Caco-2 (cell line): ENCODE data around the gene TCN1. TPM values are rescaled to one million over a fixed set of nuclear protein-coding genes. Genes with fewer than 3 reads are reported as not detected.

Experiments
- BruUV-seq: library from RNA; stranded (reverse); fragments of 400-500 nt; replicated peaks from 2 replicates; lab custom pipeline; 2021; lab: Mats Ljungman, UMichigan
- CTCF ChIA-PET: fragments of 300-600 bp; sonication (Branson Sonifier 250); formaldehyde crosslinking; loops from one replicate; lab custom pipeline; 2022; ENCODE audit warnings: antibody characterized with exemption; lab: Charles Lee
- POLR2A ChIA-PET: fragments of 300-600 bp; sonication (Branson Sonifier 250); formaldehyde crosslinking; loops from one replicate; lab custom pipeline; 2022; ENCODE audit warnings: antibody characterized with exemption; lab: Charles Lee
- DNase-seq, 2 experiments: peaks; one replicate each; pipeline versions ENCODE4 v3.0.0 to v3.0.0-alpha.2; 2020 to 2022
- H3K27me3 ChIP-seq: replicated peaks from 2 replicates; pipeline ENCODE4 v1.6.0; 2011; ENCODE audit warnings: low read length; ENCODE audit not compliant: control insufficient read depth, insufficient read depth
- H3K36me3 ChIP-seq: 2 replicates; pipeline ENCODE4 v1.5.1; 2011; ENCODE audit warnings: low read length; ENCODE audit not compliant: control insufficient read depth, insufficient read depth
- H3K4me1 ChIP-seq: fragments of 250-450 bp; sonication (Bioruptor Pico); 2 replicates; pipeline ENCODE4 v1.5.1; 2020; ENCODE audit warnings: mild to moderate bottlenecking
- H3K4me3 ChIP-seq: 2 replicates; pipeline ENCODE4 v1.5.1; 2011; ENCODE audit warnings: low read depth, mild to moderate bottlenecking, control low read depth, low read length
- H3K9me3 ChIP-seq: fragments of 250-450 bp; sonication (Bioruptor Pico); 2 replicates; pipeline ENCODE4 v1.5.1; 2020; ENCODE audit warnings: mild to moderate bottlenecking, moderate library complexity
- H3K27ac Mint-ChIP-seq: one replicate; pipeline ENCODE4 v1.8.0; 2022; ENCODE audit warnings: mixed read lengths; ENCODE audit not compliant: unreplicated experiment
- H3K27me3 Mint-ChIP-seq: one replicate; pipeline ENCODE4 v1.8.0; 2022; ENCODE audit warnings: mixed read lengths; ENCODE audit not compliant: insufficient read depth, unreplicated experiment
- H3K36me3 Mint-ChIP-seq: one replicate; pipeline ENCODE4 v1.8.0; 2022; ENCODE audit warnings: mild to moderate bottlenecking, mixed read lengths; ENCODE audit not compliant: insufficient read depth, unreplicated experiment
- H3K4me1 Mint-ChIP-seq: one replicate; pipeline ENCODE4 v1.8.0; 2022; ENCODE audit warnings: low read depth, mixed read lengths; ENCODE audit not compliant: unreplicated experiment
- H3K4me3 Mint-ChIP-seq: one replicate; pipeline ENCODE4 v1.8.0; 2022; ENCODE audit warnings: mild to moderate bottlenecking, moderate library complexity, mixed read lengths; ENCODE audit not compliant: unreplicated experiment
- H3K9me3 Mint-ChIP-seq: one replicate; pipeline ENCODE4 v1.8.0; 2022; ENCODE audit warnings: mixed read lengths; ENCODE audit not compliant: unreplicated experiment
- intact Hi-C: fragments of 100-400 bp; cut with micrococcal nuclease; formaldehyde crosslinking; loops from one replicate; pipeline ENCODE4 v1.10.0; 2022; ENCODE audit not compliant: unreplicated experiment
- total RNA-seq: library from RNA; stranded (reverse); gene quantifications from 2 replicates; pipeline ENCODE4 v1.2.3, GENCODE V29; 2022
- TF ChIP-seq, protein P1 (sequence below), 2 experiments: fragments of 200-600 bp in 1 of 2; IDR thresholded peaks; 1 replicate in 1 of 2; 2 replicates in 1 of 2; pipeline versions ENCODE4 v1.5.1 to v1.8.0; 2011 to 2022; ENCODE audit warnings: antibody characterized with exemption in 1 of 2, control low read depth in 1 of 2, inconsistent platforms in 1 of 2, low read depth in 1 of 2, low read length in 1 of 2, mild to moderate bottlenecking in 1 of 2, moderate library complexity in 1 of 2; ENCODE audit not compliant: insufficient read depth in 1 of 2, severe bottlenecking in 1 of 2, unreplicated experiment in 1 of 2

TCN1 gene
- total RNA-seq, 1 experiment from 2014 or later = not detected

DNA sequence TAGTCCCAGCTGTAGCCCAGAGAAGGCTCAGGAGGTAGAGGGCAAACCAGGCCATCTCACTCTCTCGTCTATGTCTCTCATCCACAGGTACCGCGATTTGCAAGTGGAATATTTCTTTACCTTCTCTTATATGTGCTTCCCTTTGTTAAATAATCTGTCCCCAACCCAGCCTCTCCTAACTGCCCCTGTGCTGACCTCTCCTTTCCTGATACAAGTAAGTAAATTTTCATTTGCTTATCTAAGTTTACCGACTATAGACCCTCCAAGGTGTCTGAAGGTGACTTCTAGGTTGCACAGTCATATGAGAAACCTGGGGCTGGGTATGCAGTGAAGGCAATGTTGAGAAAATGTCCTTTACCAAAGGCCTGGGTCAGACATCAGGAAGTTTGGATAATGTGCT is 20.9 kb downstream of the TCN1 start, which contains the start of gene CBLIF:
CBLIF (minus strand) TSS at position 101 of the 400 bp plus-strand sequence; CDS start at position 55, 46 bp downstream.
- TF ChIP-seq, protein P1, sequence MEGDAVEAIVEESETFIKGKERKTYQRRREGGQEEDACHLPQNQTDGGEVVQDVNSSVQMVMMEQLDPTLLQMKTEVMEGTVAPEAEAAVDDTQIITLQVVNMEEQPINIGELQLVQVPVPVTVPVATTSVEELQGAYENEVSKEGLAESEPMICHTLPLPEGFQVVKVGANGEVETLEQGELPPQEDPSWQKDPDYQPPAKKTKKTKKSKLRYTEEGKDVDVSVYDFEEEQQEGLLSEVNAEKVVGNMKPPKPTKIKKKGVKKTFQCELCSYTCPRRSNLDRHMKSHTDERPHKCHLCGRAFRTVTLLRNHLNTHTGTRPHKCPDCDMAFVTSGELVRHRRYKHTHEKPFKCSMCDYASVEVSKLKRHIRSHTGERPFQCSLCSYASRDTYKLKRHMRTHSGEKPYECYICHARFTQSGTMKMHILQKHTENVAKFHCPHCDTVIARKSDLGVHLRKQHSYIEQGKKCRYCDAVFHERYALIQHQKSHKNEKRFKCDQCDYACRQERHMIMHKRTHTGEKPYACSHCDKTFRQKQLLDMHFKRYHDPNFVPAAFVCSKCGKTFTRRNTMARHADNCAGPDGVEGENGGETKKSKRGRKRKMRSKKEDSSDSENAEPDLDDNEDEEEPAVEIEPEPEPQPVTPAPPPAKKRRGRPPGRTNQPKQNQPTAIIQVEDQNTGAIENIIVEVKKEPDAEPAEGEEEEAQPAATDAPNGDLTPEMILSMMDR (IDR thresholded peaks at IDR 0.05; ENCODE audit: insufficient read depth in 1 of 2, low read depth in 1 of 2, low read length in 1 of 2, severe bottlenecking in 1 of 2, unreplicated experiment in 1 of 2) = no peak
- Histone ChIP-seq H3K4me1 (no peaks in the 10 kb centered on the region), H3K36me3 (no peaks in the 10 kb centered on the region), H3K4me3 (no peak within 1 kb of the TSS), H3K9me3 (no peaks in the 10 kb centered on the region), H3K27me3 (no peaks in the 10 kb centered on the region)
- intact Hi-C loops = no loop called here
- Mint-ChIP-seq H3K4me3 (no peak within 1 kb of the TSS), H3K4me1 (no peaks in the 10 kb centered on the region), H3K9me3 (no peaks in the 10 kb centered on the region), H3K27me3 (no peaks in the 10 kb centered on the region), H3K27ac (no peak within 1 kb of the TSS), H3K36me3 (peaks cover 4% of the 10 kb centered on the region)
- BruUV-seq = no TSS peak
- no peak for DNase-seq
- ChIA-PET POLR2A (no interaction called here), CTCF (no interaction called here)

DNA sequence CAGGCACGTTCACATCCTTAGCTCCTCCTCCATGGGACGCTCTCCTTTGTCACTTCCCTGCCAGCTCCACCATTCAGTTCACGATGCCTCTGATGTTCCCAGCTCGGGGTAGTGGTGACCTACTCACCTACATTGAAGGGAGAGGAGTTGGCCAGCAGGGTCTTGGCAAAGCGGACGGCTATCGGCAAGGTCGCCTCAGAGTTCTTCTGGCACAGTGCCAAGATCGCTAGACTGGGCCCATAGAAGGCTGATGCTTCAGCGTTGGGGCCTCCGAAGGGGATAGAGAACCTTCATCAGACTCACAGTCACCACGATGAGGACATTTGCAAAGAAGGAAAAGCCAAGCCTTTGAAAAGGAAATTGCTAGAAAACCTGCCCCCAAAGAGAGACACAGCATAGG is 24.0 kb downstream of the TCN1 start:
- Mint-ChIP-seq H3K9me3 (no peaks in the 10 kb centered on the region), H3K27me3 (no peaks in the 10 kb centered on the region), H3K4me1 (no peaks in the 10 kb centered on the region), H3K27ac (no peak overlapping the region), H3K4me3 (no peak overlapping the region), H3K36me3 (peaks cover 4% of the 10 kb centered on the region)
- H3K9me3 ChIP-seq = no peaks in the 10 kb centered on the region
- ChIA-PET CTCF (no interaction called here), POLR2A (no interaction called here)
- TF ChIP-seq, protein P1 (IDR thresholded peaks at IDR 0.05; ENCODE audit: insufficient read depth in 1 of 2, low read depth in 1 of 2, low read length in 1 of 2, severe bottlenecking in 1 of 2, unreplicated experiment in 1 of 2) = no peak
- H3K27me3 ChIP-seq = no peaks in the 10 kb centered on the region
- BruUV-seq = no TSS peak
- no peaks in the 10 kb centered on the region for H3K36me3 ChIP-seq
- intact Hi-C loops = loop anchor here (5.0 kb wide), 1 partner anchor 60 kb away; no protein-coding TSS in a partner anchor
- no peaks in the 10 kb centered on the region for H3K4me1 ChIP-seq
- H3K4me3 ChIP-seq = no peak overlapping the region
- no peak for DNase-seq

DNA sequence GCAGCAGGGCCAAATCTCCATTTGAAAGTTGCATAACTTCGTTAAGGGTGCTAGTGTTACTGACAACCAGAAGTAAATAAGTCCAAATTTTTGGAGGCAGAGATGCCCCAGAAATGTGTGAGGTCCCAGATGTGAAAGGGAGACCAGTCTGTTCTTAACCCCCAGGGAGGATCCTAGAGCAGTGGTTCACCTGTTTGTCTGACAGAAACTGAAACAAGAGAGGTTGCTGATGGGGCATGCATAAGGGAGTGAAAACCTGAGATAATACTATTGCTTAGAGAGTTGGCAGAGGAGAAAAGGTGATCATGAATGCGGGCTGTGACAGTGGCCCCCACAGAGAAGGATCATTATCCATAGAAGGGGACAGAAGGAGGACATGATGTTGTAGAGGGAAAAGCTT is 24.8 kb downstream of the TCN1 start:
- ChIA-PET POLR2A (no interaction called here), CTCF (no interaction called here)
- TF ChIP-seq, protein P1 (IDR thresholded peaks at IDR 0.05; ENCODE audit: insufficient read depth in 1 of 2, low read depth in 1 of 2, low read length in 1 of 2, severe bottlenecking in 1 of 2, unreplicated experiment in 1 of 2) = no peak
- Histone ChIP-seq H3K4me1 (no peaks in the 10 kb centered on the region), H3K36me3 (no peaks in the 10 kb centered on the region), H3K4me3 (no peak overlapping the region), H3K27me3 (no peaks in the 10 kb centered on the region), H3K9me3 (no peaks in the 10 kb centered on the region)
- H3K27ac Mint-ChIP-seq = no peak overlapping the region
- no peaks in the 10 kb centered on the region for H3K4me1 Mint-ChIP-seq
- BruUV-seq = no TSS peak
- H3K4me3 Mint-ChIP-seq = no peak overlapping the region
- no peaks in the 10 kb centered on the region for H3K27me3 Mint-ChIP-seq
- peaks cover 4% of the 10 kb centered on the region for H3K36me3 Mint-ChIP-seq
- intact Hi-C loops = loop anchor here (5.0 kb wide), 1 partner anchor 61 kb away; no protein-coding TSS in a partner anchor
- no peaks in the 10 kb centered on the region for H3K9me3 Mint-ChIP-seq
- no peak for DNase-seq
